ENCODE measurements around the gene SPSB4.

- no peak for TF ChIP-seq EZH2 (IDR thresholded peaks at IDR 0.05)
- no peak for TF ChIP-seq POLR2AphosphoS5 (IDR thresholded peaks at IDR 0.05; ENCODE audit: borderline replicate concordance, low read depth, low read length)
Observed at GRCh38 chr3:141015481-141015880, 35.7 kb upstream of the SPSB4 start.
